Naive thymus-derived CD8-positive, alpha-beta T cell (primary cell): ENCODE measurements around the gene ABCA8. TPM values are rescaled to one million over a fixed set of nuclear protein-coding genes. Genes with fewer than 3 reads are reported as not detected.

Experiments used
- ATAC-seq, 2 donors: fragments of 150-1000 bp; cut with Tn5 transposase in 1 of 2; sonication (Bioruptor Pico), chemical (Tn5 transposase) in 1 of 2; 1 replicate in 1 of 2; 2 replicates in 1 of 2; pipeline ENCODE4 v1.10.0; 2021; ENCODE audit warnings: mild to moderate bottlenecking in 2 of 2, moderate library complexity in 2 of 2
- POLR2A ChIA-PET: fragments of 350-600 bp; sonication (Branson Sonifier 250); formaldehyde crosslinking; loops from one replicate; lab custom pipeline; 2021; ENCODE audit warnings: antibody characterized with exemption; lab: Charles Lee
- DNase-seq, 10 donors: peaks; one replicate each; pipeline versions ENCODE4 v3.0.0 to v3.0.0-alpha.2; 2020 to 2022
- H3K27ac Mint-ChIP-seq, 10 donors: one replicate each; pipeline ENCODE4 v1.8.0; 2020 to 2022; ENCODE audit warnings: mild to moderate bottlenecking in 10 of 10, mixed read lengths in 10 of 10, moderate library complexity in 4 of 10, inconsistent platforms in 1 of 10
- H3K27me3 Mint-ChIP-seq, 5 donors: one replicate each; pipeline ENCODE4 v1.8.0; 2021 to 2022; ENCODE audit warnings: mixed read lengths in 5 of 5
- H3K36me3 Mint-ChIP-seq, 3 donors: one replicate each; pipeline ENCODE4 v1.8.0; 2020 to 2022; ENCODE audit warnings: mixed read lengths in 3 of 3, mild to moderate bottlenecking in 2 of 3, inconsistent platforms in 1 of 3
- H3K4me1 Mint-ChIP-seq, 4 donors: one replicate each; pipeline ENCODE4 v1.8.0; 2021 to 2022; ENCODE audit warnings: mixed read lengths in 4 of 4
- H3K4me3 Mint-ChIP-seq, 10 donors: one replicate each; pipeline ENCODE4 v1.8.0; 2020 to 2022; ENCODE audit warnings: mild to moderate bottlenecking in 10 of 10, mixed read lengths in 10 of 10, moderate library complexity in 6 of 10, inconsistent platforms in 1 of 10
- H3K9me3 Mint-ChIP-seq, 9 donors: one replicate each; pipeline ENCODE4 v1.8.0; 2020 to 2022; ENCODE audit warnings: mixed read lengths in 9 of 9, mild to moderate bottlenecking in 3 of 9, inconsistent platforms in 1 of 9, moderate library complexity in 1 of 9
- polyA plus RNA-seq, 3 donors: library from polyadenylated mRNA; unstranded; fragments of 300-500 nt; fragmentation: Illumina TruSeq; gene quantifications; one replicate each; pipeline ENCODE4 v1.2.3, GENCODE V29; 2021
- total RNA-seq, 8 experiments: library from RNA in 2 of 8; stranded (reverse) in 2 of 8; gene quantifications; one replicate each; pipeline ENCODE4 v1.2.3 and lab custom pipeline; 2021 to 2026

ABCA8 gene
- total and polyA plus RNA-seq, 5 experiments from 2014 or later: not detected

GRCh38 chr17:68860941-68861340 lies 94.3 kb downstream of the ABCA8 start:
- Mint-ChIP-seq H3K4me1 (no peaks in the 10 kb centered on the region), H3K9me3 (peaks cover 2 to 13% (median 7%) of the 10 kb centered on the region in 9 donors), H3K36me3 (no peaks in the 10 kb centered on the region), H3K27ac (no peak overlapping the region), H3K27me3 (peaks cover 0 to 9% (median 5%) of the 10 kb centered on the region in 5 donors), H3K4me3 (no peak overlapping the region)
- ATAC-seq (no peak), DNase-seq (no peak)
- POLR2A ChIA-PET: no interaction called here

- H3K4me3 Mint-ChIP-seq: no peak overlapping the region
- no peaks in the 10 kb centered on the region for H3K36me3 Mint-ChIP-seq
- H3K27ac Mint-ChIP-seq: no peak overlapping the region
- POLR2A ChIA-PET: no interaction called here
- no peak for ATAC-seq
- no peak for DNase-seq
- H3K27me3 Mint-ChIP-seq: peaks cover 6 to 12% (median 10%) of the 10 kb centered on the region in 5 donors
- peaks cover 0 to 7% (median 0%) of the 10 kb centered on the region in 9 donors for H3K9me3 Mint-ChIP-seq
- no peaks in the 10 kb centered on the region for H3K4me1 Mint-ChIP-seq
Observed at GRCh38 chr17:68854452-68854851, 100.7 kb downstream of the ABCA8 start.

- DNase-seq: no peak
- ATAC-seq: no peak
- Mint-ChIP-seq H3K4me1 (no peaks in the 10 kb centered on the region), H3K27ac (no peak overlapping the region), H3K36me3 (no peaks in the 10 kb centered on the region), H3K27me3 (peaks cover 6 to 12% (median 10%) of the 10 kb centered on the region in 5 donors), H3K9me3 (peaks cover 0 to 7% (median 0%) of the 10 kb centered on the region in 9 donors), H3K4me3 (no peak overlapping the region)
- POLR2A ChIA-PET: no interaction called here
Observed at GRCh38 chr17:68853439-68853838, 101.8 kb downstream of the ABCA8 start.

GRCh38 chr17:68853036-68853435 lies 102.2 kb downstream of the ABCA8 start:
- ATAC-seq: no peak
- H3K27me3 Mint-ChIP-seq: peaks cover 6 to 12% (median 10%) of the 10 kb centered on the region in 5 donors
- no peak overlapping the region for H3K4me3 Mint-ChIP-seq
- H3K36me3 Mint-ChIP-seq: no peaks in the 10 kb centered on the region
- H3K27ac Mint-ChIP-seq: no peak overlapping the region
- POLR2A ChIA-PET: no interaction called here
- no peak for DNase-seq
- H3K4me1 Mint-ChIP-seq: no peaks in the 10 kb centered on the region
- peaks cover 0 to 7% (median 0%) of the 10 kb centered on the region in 9 donors for H3K9me3 Mint-ChIP-seq

- Mint-ChIP-seq H3K27me3 (peaks cover 6 to 13% (median 10%) of the 10 kb centered on the region in 5 donors), H3K4me1 (no peaks in the 10 kb centered on the region), H3K36me3 (no peaks in the 10 kb centered on the region), H3K9me3 (peaks cover 0 to 7% (median 0%) of the 10 kb centered on the region in 9 donors), H3K4me3 (no peak overlapping the region), H3K27ac (no peak overlapping the region)
- DNase-seq (no peak), ATAC-seq (no peak)
- POLR2A ChIA-PET: no interaction called here
Observed at GRCh38 chr17:68851890-68852289, 103.3 kb downstream of the ABCA8 start.

GRCh38 chr17:68850749-68851510 lies 104.3 kb downstream of the ABCA8 start:
- no peak for DNase-seq
- Mint-ChIP-seq H3K4me1 (no peaks in the 10 kb centered on the region), H3K9me3 (peaks cover 0 to 7% (median 0%) of the 10 kb centered on the region in 9 donors), H3K27ac (no peak overlapping the region), H3K27me3 (peaks cover 6 to 13% (median 9%) of the 10 kb centered on the region in 5 donors), H3K36me3 (no peaks in the 10 kb centered on the region), H3K4me3 (no peak overlapping the region)
- no peak for ATAC-seq
- POLR2A ChIA-PET: no interaction called here

- H3K36me3 Mint-ChIP-seq: no peaks in the 10 kb centered on the region
Observed at GRCh38 chr17:68849673-68850610, 105.2 kb downstream of the ABCA8 start.

GRCh38 chr17:68847711-68848110 lies 107.5 kb downstream of the ABCA8 start:
- ATAC-seq (no peak), DNase-seq (no peak)
- no peaks in the 10 kb centered on the region for H3K4me1 Mint-ChIP-seq
- POLR2A ChIA-PET: no interaction called here
- no peak overlapping the region for H3K27ac Mint-ChIP-seq
- no peaks in the 10 kb centered on the region for H3K36me3 Mint-ChIP-seq
- peaks cover 2 to 18% (median 7%) of the 10 kb centered on the region in 5 donors for H3K27me3 Mint-ChIP-seq
- no peak overlapping the region for H3K4me3 Mint-ChIP-seq
- peaks cover 0 to 9% (median 0%) of the 10 kb centered on the region in 9 donors for H3K9me3 Mint-ChIP-seq

More at GRCh38 chr17:68849673-68850610, 105.2 kb downstream of the ABCA8 start:
- Mint-ChIP-seq H3K27ac (no peak overlapping the region), H3K4me3 (no peak overlapping the region), H3K27me3 (peaks cover 6 to 12% (median 9%) of the 10 kb centered on the region in 5 donors), H3K4me1 (no peaks in the 10 kb centered on the region), H3K9me3 (peaks cover 0 to 8% (median 0%) of the 10 kb centered on the region in 9 donors)
- ATAC-seq (no peak), DNase-seq (no peak)
- POLR2A ChIA-PET: no interaction called here

GRCh38 chr17:68843522-68843921 lies 111.7 kb downstream of the ABCA8 start:
- H3K9me3 Mint-ChIP-seq: peaks cover 0 to 7% (median 0%) of the 10 kb centered on the region in 9 donors
- H3K36me3 Mint-ChIP-seq: no peaks in the 10 kb centered on the region
- H3K4me1 Mint-ChIP-seq: no peaks in the 10 kb centered on the region
- peaks cover 1 to 20% (median 9%) of the 10 kb centered on the region in 5 donors for H3K27me3 Mint-ChIP-seq
- H3K27ac Mint-ChIP-seq: no peak overlapping the region
- POLR2A ChIA-PET: no interaction called here
- no peak for DNase-seq
- ATAC-seq: no peak
- no peak overlapping the region for H3K4me3 Mint-ChIP-seq

- peaks cover 6 to 39% (median 14%) of the 10 kb centered on the region in 5 donors for H3K27me3 Mint-ChIP-seq
- ATAC-seq (no peak), DNase-seq (no peak)
- H3K9me3 Mint-ChIP-seq: peaks cover 0 to 2% (median 0%) of the 10 kb centered on the region in 9 donors
- no peak overlapping the region for H3K4me3 Mint-ChIP-seq
- POLR2A ChIA-PET: no interaction called here
- H3K36me3 Mint-ChIP-seq: no peaks in the 10 kb centered on the region
- peaks cover 0 to 2% (median 0%) of the 10 kb centered on the region in 4 donors for H3K4me1 Mint-ChIP-seq
- H3K27ac Mint-ChIP-seq: no peak overlapping the region
Observed at GRCh38 chr17:68840073-68840472, 115.1 kb downstream of the ABCA8 start.

- Mint-ChIP-seq H3K36me3 (peaks cover 0 to 4% (median 0%) of the 10 kb centered on the region in 3 donors), H3K27ac (no peak overlapping the region), H3K4me1 (peaks cover 0 to 2% (median 0%) of the 10 kb centered on the region in 4 donors), H3K9me3 (peaks cover 0 to 13% (median 0%) of the 10 kb centered on the region in 9 donors), H3K27me3 (peaks cover 9 to 51% (median 10%) of the 10 kb centered on the region in 5 donors), H3K4me3 (no peak overlapping the region)
- no peak for ATAC-seq
- DNase-seq: no peak
- POLR2A ChIA-PET: no interaction called here
Observed at GRCh38 chr17:68835071-68835470, 120.1 kb downstream of the ABCA8 start.

- H3K27ac Mint-ChIP-seq: no peak overlapping the region
- H3K4me3 Mint-ChIP-seq: no peak overlapping the region
- DNase-seq (no peak), ATAC-seq (no peak)
- POLR2A ChIA-PET: no interaction called here
- H3K9me3 Mint-ChIP-seq: peaks cover 0 to 13% (median 0%) of the 10 kb centered on the region in 9 donors
- H3K4me1 Mint-ChIP-seq: peaks cover 0 to 2% (median 0%) of the 10 kb centered on the region in 4 donors
- peaks cover 8 to 51% (median 9%) of the 10 kb centered on the region in 5 donors for H3K27me3 Mint-ChIP-seq
- H3K36me3 Mint-ChIP-seq: peaks cover 0 to 4% (median 0%) of the 10 kb centered on the region in 3 donors
Observed at GRCh38 chr17:68834328-68834836, 120.8 kb downstream of the ABCA8 start.
